Keratinocyte (primary cell): Measurements from ENCODE around the gene GAS6. TPM values are rescaled to one million over a fixed set of nuclear protein-coding genes. Genes with fewer than 3 reads are reported as not detected.

Experiments
- DNase-seq: peaks from one replicate; pipeline ENCODE4 v3.0.0-alpha.2; 2011; ENCODE audit warnings: low read depth, missing footprints, low spot score
- FAIRE-seq: peaks from 2 replicates; lab custom pipeline; 2011; peaks lifted over from hg19 to GRCh38; lab: Jason Lieb, UNC
- H2AFZ ChIP-seq: 2 replicates; pipeline ENCODE4 v1.6.0; 2012; ENCODE audit warnings: low read length, control low read depth, inconsistent platforms; ENCODE audit not compliant: control insufficient read depth
- H3K27ac ChIP-seq: 2 replicates; pipeline ENCODE4 v1.5.1; 2011; ENCODE audit warnings: low read length; ENCODE audit not compliant: control insufficient read depth, insufficient read depth
- H3K27me3 ChIP-seq: 3 replicates; pipeline ENCODE4 v1.6.0; 2011; ENCODE audit warnings: low read length; ENCODE audit not compliant: control insufficient read depth, insufficient read depth; ENCODE audit errors: extremely low read depth
- H3K36me3 ChIP-seq, 2 experiments: 2 replicates in 1 of 2; 3 replicates in 1 of 2; pipeline ENCODE4 v1.5.1; 2011; ENCODE audit warnings: low read length in 2 of 2, mild to moderate bottlenecking in 1 of 2; ENCODE audit not compliant: control insufficient read depth in 2 of 2, insufficient read depth in 2 of 2; ENCODE audit errors: extremely low read depth in 1 of 2
- H3K4me1 ChIP-seq: 3 replicates; pipeline ENCODE4 v1.5.1; 2011; ENCODE audit warnings: low read length; ENCODE audit not compliant: control insufficient read depth, insufficient read depth; ENCODE audit errors: extremely low read depth
- H3K4me2 ChIP-seq: 3 replicates; pipeline ENCODE4 v1.6.0; 2011; ENCODE audit warnings: low read depth, low read length; ENCODE audit not compliant: control insufficient read depth, insufficient read depth; ENCODE audit errors: extremely low read depth
- H3K4me3 ChIP-seq, 3 experiments: fragments of 200-600 bp in 1 of 3; sonication (generic) in 1 of 3; 2 replicates in 2 of 3; 3 replicates in 1 of 3; pipeline ENCODE4 v1.5.1; 2011 to 2016; ENCODE audit warnings: low read length in 3 of 3, mild to moderate bottlenecking in 3 of 3, control low read depth in 2 of 3, inconsistent platforms in 1 of 3, low read depth in 1 of 3, mixed read lengths in 1 of 3, mixed run types in 1 of 3, moderate library complexity in 1 of 3; ENCODE audit not compliant: control insufficient read depth in 2 of 3, insufficient read depth in 2 of 3; ENCODE audit errors: extremely low read depth in 1 of 3
- H3K79me2 ChIP-seq: 2 replicates; pipeline ENCODE4 v1.6.0; 2012; ENCODE audit warnings: low read length; ENCODE audit not compliant: control insufficient read depth, insufficient read depth
- H3K9ac ChIP-seq: 3 replicates; pipeline ENCODE4 v1.6.0; 2011; ENCODE audit warnings: low read length; ENCODE audit not compliant: control insufficient read depth, insufficient read depth; ENCODE audit errors: extremely low read depth
- H3K9me1 ChIP-seq: 3 replicates; pipeline ENCODE4 v1.6.0; 2011; ENCODE audit warnings: low read length; ENCODE audit not compliant: control insufficient read depth, insufficient read depth; ENCODE audit errors: extremely low read depth
- H3K9me3 ChIP-seq: 2 replicates; pipeline ENCODE4 v1.5.1; 2012; ENCODE audit warnings: low read depth, low read length; ENCODE audit not compliant: control insufficient read depth
- H4K20me1 ChIP-seq: 3 replicates; pipeline ENCODE4 v1.6.0; 2011; ENCODE audit warnings: low read length; ENCODE audit not compliant: control insufficient read depth, insufficient read depth; ENCODE audit errors: extremely low read depth
- EZH2 ChIP-seq: IDR thresholded peaks from one replicate; pipeline ENCODE4 v1.6.1; 2012; ENCODE audit warnings: inconsistent platforms, mild to moderate bottlenecking, low read length, moderate library complexity
- dilution Hi-C: fragments of 300-500 bp; cut with MboI; formaldehyde crosslinking; loops from one replicate; pipeline ENCODE4 v1.7.0; 2020; ENCODE audit warnings: low sequenced_read_pairs; ENCODE audit not compliant: extremely low pct_ligation_motif_present
- polyA plus RNA-seq, 5 experiments: library from polyadenylated mRNA; depleted of rRNA in 3 of 5; stranded (reverse) in 3 of 5; stranded (forward) in 1 of 5; unstranded in 1 of 5; fragments of >200 nt; gene quantifications; 1 replicate in 1 of 5; 2 replicates in 3 of 5; 3 replicates in 1 of 5; pipeline versions ENCODE4 v1.2.1 to v1.2.3, GENCODE V29; 2011 to 2012; ENCODE audit warnings: missing spikeins in 2 of 5, low read depth in 1 of 5, low replicate concordance in 1 of 5
- TF ChIP-seq, protein P1 (sequence below), 3 experiments: IDR thresholded peaks in 1 of 3; conservative IDR thresholded peaks in 1 of 3; optimal IDR thresholded peaks in 1 of 3; 2 replicates in 2 of 3; 3 replicates in 1 of 3; pipeline versions ENCODE3 to v1.5.1; 2011; ENCODE audit warnings: low read length in 3 of 3, mild to moderate bottlenecking in 3 of 3, moderate library complexity in 2 of 3, control low read depth in 1 of 3, inconsistent platforms in 1 of 3; ENCODE audit not compliant: insufficient read depth in 2 of 3; ENCODE audit errors: extremely low read depth in 1 of 3

The GAS6 gene
- polyA plus RNA-seq, 1 donor (not counting 4 experiments of a cell fraction or from before 2014, with no cell fraction given): 163 TPM

DNA sequence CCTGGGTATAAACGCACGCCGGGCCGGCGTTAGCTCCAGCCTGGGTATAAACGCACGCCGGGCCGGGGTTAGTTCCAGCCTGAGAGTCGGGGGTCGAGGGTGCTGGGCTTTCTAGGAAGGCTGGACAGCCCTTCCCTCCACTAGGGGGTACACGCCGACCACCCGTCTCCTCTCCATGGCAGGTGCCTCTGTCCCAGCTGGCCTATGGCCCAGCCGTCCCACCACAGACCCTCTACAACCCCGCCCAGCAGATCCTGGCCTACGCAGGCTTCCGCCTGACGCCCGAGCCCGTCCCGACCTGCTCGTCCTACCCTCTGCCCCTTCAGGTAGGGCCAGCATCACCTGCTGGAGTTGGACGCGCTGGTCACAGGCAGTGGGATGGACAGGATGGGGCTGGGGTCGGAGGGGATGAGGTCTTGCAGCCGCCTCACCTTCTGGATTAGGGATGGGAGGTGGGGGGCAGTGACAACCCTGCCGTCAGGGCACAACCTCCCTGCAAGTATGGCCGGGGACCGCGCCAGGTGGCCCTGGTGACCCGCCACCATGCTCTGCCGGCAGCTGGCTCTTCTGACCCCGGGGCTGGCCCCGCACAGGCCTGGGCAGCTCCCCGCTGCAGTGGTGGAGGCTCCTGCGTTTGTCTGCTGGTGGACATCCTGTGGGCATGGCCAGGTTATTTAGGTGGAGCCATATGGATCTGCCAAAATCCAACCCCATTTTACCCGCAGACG, 59.0 kb downstream of the GAS6 start:
- H3K4me1 ChIP-seq: peaks cover 5% of the 10 kb centered on the region
- FAIRE-seq: no peak
- H3K27me3 ChIP-seq: no peaks in the 10 kb centered on the region
- H3K27ac ChIP-seq: no peak overlapping the region
- no peaks in the 10 kb centered on the region for H3K79me2 ChIP-seq
- H3K9me3 ChIP-seq: peaks cover 3% of the 10 kb centered on the region
- H2AFZ ChIP-seq: no peak overlapping the region
- no peak overlapping the region for H3K4me2 ChIP-seq
- DNase-seq: no peak
- dilution Hi-C loops: no loop called here
- no peaks in the 10 kb centered on the region for H4K20me1 ChIP-seq
- no peak overlapping the region for H3K4me3 ChIP-seq
- no peak for TF ChIP-seq EZH2
- TF ChIP-seq, protein P1, sequence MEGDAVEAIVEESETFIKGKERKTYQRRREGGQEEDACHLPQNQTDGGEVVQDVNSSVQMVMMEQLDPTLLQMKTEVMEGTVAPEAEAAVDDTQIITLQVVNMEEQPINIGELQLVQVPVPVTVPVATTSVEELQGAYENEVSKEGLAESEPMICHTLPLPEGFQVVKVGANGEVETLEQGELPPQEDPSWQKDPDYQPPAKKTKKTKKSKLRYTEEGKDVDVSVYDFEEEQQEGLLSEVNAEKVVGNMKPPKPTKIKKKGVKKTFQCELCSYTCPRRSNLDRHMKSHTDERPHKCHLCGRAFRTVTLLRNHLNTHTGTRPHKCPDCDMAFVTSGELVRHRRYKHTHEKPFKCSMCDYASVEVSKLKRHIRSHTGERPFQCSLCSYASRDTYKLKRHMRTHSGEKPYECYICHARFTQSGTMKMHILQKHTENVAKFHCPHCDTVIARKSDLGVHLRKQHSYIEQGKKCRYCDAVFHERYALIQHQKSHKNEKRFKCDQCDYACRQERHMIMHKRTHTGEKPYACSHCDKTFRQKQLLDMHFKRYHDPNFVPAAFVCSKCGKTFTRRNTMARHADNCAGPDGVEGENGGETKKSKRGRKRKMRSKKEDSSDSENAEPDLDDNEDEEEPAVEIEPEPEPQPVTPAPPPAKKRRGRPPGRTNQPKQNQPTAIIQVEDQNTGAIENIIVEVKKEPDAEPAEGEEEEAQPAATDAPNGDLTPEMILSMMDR (optimal IDR thresholded peaks at IDR 0.05 in 1 of 3, IDR thresholded peaks at IDR 0.05 in 1 of 3, conservative IDR thresholded peaks at IDR 0.05 in 1 of 3; ENCODE audit: extremely low read depth in 1 of 3, insufficient read depth in 2 of 3, low read length in 3 of 3): no peak
- H3K9ac ChIP-seq: no peak overlapping the region
- no peaks in the 10 kb centered on the region for H3K9me1 ChIP-seq
- H3K36me3 ChIP-seq: no peaks in the 10 kb centered on the region

DNA sequence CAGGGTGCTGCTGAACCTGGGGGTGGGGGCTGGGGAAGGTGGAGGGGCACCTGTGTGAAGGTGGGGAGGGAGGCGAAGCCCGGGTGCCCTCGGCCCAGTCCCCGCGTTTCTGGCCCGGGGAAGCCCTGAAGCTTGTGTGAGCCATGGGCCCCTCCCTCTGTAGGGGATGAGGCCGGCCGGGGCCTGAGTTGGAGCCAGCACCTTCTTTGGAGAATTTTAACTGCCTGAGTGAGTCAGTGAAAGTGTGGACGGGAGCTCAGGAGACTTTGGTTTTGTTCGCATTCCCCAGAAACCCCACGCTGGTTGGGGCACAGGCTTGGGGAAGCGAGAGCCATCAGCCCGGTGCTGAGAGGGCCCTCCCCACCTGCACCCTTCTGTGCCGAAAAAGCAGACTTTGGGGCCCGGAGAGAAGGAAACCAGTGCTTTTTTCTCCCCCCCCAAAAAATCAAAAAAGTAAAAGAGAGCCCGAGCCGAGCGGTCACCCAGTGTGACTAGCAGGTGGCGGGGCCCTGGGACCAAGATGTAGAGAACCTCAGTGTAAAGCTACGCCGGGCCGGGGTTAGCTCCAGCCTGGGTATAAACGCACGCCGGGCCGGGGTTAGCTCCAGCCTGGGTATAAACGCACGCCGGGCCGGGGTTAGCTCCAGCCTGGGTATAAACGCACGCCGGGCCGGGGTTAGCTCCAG, 59.7 kb downstream of the GAS6 start:
- dilution Hi-C loops: no loop called here
- FAIRE-seq: no peak

More for the DNA sequence above, 59.7 kb downstream of the GAS6 start:
- no peak overlapping the region for H3K27ac ChIP-seq
- H3K79me2 ChIP-seq: no peaks in the 10 kb centered on the region
- H3K4me3 ChIP-seq: no peak overlapping the region
- no peaks in the 10 kb centered on the region for H4K20me1 ChIP-seq
- H3K9ac ChIP-seq: no peak overlapping the region
- no peaks in the 10 kb centered on the region for H3K9me1 ChIP-seq
- peaks cover 5% of the 10 kb centered on the region for H3K4me1 ChIP-seq
- no peak overlapping the region for H2AFZ ChIP-seq
- no peaks in the 10 kb centered on the region for H3K27me3 ChIP-seq
- H3K4me2 ChIP-seq: no peak overlapping the region
- TF ChIP-seq EZH2: no peak
- TF ChIP-seq, protein P1 (optimal IDR thresholded peaks at IDR 0.05 in 1 of 3, IDR thresholded peaks at IDR 0.05 in 1 of 3, conservative IDR thresholded peaks at IDR 0.05 in 1 of 3; ENCODE audit: extremely low read depth in 1 of 3, insufficient read depth in 2 of 3, low read length in 3 of 3): no peak
- no peak for DNase-seq
- H3K36me3 ChIP-seq: no peaks in the 10 kb centered on the region
- peaks cover 3% of the 10 kb centered on the region for H3K9me3 ChIP-seq
